Measurements from ENCODE around the gene EXOSC10. TPM values are rescaled to one million over a fixed set of nuclear protein-coding genes. Genes with fewer than 3 reads are reported as not detected.

Gene EXOSC10
- polyA plus RNA-seq, 1 donor (not counting 4 experiments of a cell fraction or from before 2014, with no cell fraction given), result 61.2 TPM

DNA sequence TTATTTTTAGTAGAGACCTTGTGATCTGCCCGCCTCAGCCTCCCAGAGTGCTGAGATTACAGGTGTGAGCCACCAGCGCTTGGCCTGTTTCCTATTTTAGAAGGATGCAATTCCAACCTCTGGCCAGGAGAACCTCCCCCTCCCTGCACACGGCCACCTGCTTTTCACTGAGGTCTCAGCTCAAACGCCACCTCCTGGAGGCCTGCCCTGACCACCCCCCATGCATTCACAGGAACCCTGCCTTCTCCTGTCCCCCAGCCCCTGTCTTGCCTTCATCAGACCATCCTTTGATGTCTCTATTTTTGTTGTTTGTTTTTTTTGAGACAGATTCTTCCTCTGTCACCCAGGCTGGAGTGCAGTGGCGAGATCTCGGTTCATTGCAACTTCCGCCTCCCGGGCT lies 42.2 kb downstream of the EXOSC10 start:
- dilution Hi-C loops (cut with MboI; ENCODE audit: extremely low pct_ligation_motif_present, low sequenced_read_pairs), result no loop called here
- Histone ChIP-seq H3K4me2 (ENCODE audit: control insufficient read depth, extremely low read depth, insufficient read depth, low read depth, low read length) (no peak overlapping the region), H3K27me3 (ENCODE audit: control insufficient read depth, extremely low read depth, insufficient read depth, low read length) (no peaks in the 10 kb centered on the region), H3K79me2 (ENCODE audit: control insufficient read depth, insufficient read depth, low read length) (peaks cover 26% of the 10 kb centered on the region), H3K4me3 (ENCODE audit: control insufficient read depth in 2 of 3, extremely low read depth in 1 of 3, insufficient read depth in 2 of 3, low read depth in 1 of 3, low read length in 3 of 3) (no peak overlapping the region), H4K20me1 (ENCODE audit: control insufficient read depth, extremely low read depth, insufficient read depth, low read length) (peaks cover 2% of the 10 kb centered on the region), H3K36me3 (ENCODE audit: control insufficient read depth in 2 of 2, extremely low read depth in 1 of 2, insufficient read depth in 2 of 2, low read length in 2 of 2) (peaks cover 11 to 21% of the 10 kb centered on the region in 2 experiments), H3K9me3 (ENCODE audit: control insufficient read depth, low read depth, low read length) (no peaks in the 10 kb centered on the region), H3K4me1 (ENCODE audit: control insufficient read depth, extremely low read depth, insufficient read depth, low read length) (peaks cover 19% of the 10 kb centered on the region), H3K9ac (ENCODE audit: control insufficient read depth, extremely low read depth, insufficient read depth, low read length) (no peak overlapping the region), H2AFZ (ENCODE audit: control insufficient read depth, low read length) (no peak overlapping the region), H3K27ac (ENCODE audit: control insufficient read depth, insufficient read depth, low read length) (no peak overlapping the region), H3K9me1 (ENCODE audit: control insufficient read depth, extremely low read depth, insufficient read depth, low read length) (no peaks in the 10 kb centered on the region)
- DNase-seq (ENCODE audit: low read depth, low spot score) (no peak), FAIRE-seq (no peak)
- TF ChIP-seq EZH2 (IDR thresholded peaks at IDR 0.05; ENCODE audit: low read length), result no peak
- TF ChIP-seq CTCF (optimal IDR thresholded peaks at IDR 0.05 in 1 of 3, IDR thresholded peaks at IDR 0.05 in 1 of 3, conservative IDR thresholded peaks at IDR 0.05 in 1 of 3; ENCODE audit: extremely low read depth in 1 of 3, insufficient read depth in 2 of 3, low read length in 3 of 3), result no peak

- H3K4me3 ChIP-seq (ENCODE audit: control insufficient read depth in 2 of 3, extremely low read depth in 1 of 3, insufficient read depth in 2 of 3, low read depth in 1 of 3, low read length in 3 of 3), result no peak overlapping the region
- no peak for DNase-seq (ENCODE audit: low read depth, low spot score)
- no peak for TF ChIP-seq CTCF (optimal IDR thresholded peaks at IDR 0.05 in 1 of 3, IDR thresholded peaks at IDR 0.05 in 1 of 3, conservative IDR thresholded peaks at IDR 0.05 in 1 of 3; ENCODE audit: extremely low read depth in 1 of 3, insufficient read depth in 2 of 3, low read length in 3 of 3)
- no peak for TF ChIP-seq EZH2 (IDR thresholded peaks at IDR 0.05; ENCODE audit: low read length)
- no peak overlapping the region for H2AFZ ChIP-seq (ENCODE audit: control insufficient read depth, low read length)
- H3K27ac ChIP-seq (ENCODE audit: control insufficient read depth, insufficient read depth, low read length), result no peak overlapping the region
- dilution Hi-C loops (cut with MboI; ENCODE audit: extremely low pct_ligation_motif_present, low sequenced_read_pairs), result no loop called here
- peaks cover 20% of the 10 kb centered on the region for H3K79me2 ChIP-seq (ENCODE audit: control insufficient read depth, insufficient read depth, low read length)
- H4K20me1 ChIP-seq (ENCODE audit: control insufficient read depth, extremely low read depth, insufficient read depth, low read length), result peaks cover 2% of the 10 kb centered on the region
- H3K9ac ChIP-seq (ENCODE audit: control insufficient read depth, extremely low read depth, insufficient read depth, low read length), result no peak overlapping the region
- no peak for FAIRE-seq
- peaks cover 17% of the 10 kb centered on the region for H3K4me1 ChIP-seq (ENCODE audit: control insufficient read depth, extremely low read depth, insufficient read depth, low read length)
- H3K4me2 ChIP-seq (ENCODE audit: control insufficient read depth, extremely low read depth, insufficient read depth, low read depth, low read length), result no peak overlapping the region
- no peaks in the 10 kb centered on the region for H3K9me1 ChIP-seq (ENCODE audit: control insufficient read depth, extremely low read depth, insufficient read depth, low read length)
- peaks cover 11 to 16% of the 10 kb centered on the region in 2 experiments for H3K36me3 ChIP-seq (ENCODE audit: control insufficient read depth in 2 of 2, extremely low read depth in 1 of 2, insufficient read depth in 2 of 2, low read length in 2 of 2)
- no peaks in the 10 kb centered on the region for H3K27me3 ChIP-seq (ENCODE audit: control insufficient read depth, extremely low read depth, insufficient read depth, low read length)
- H3K9me3 ChIP-seq (ENCODE audit: control insufficient read depth, low read depth, low read length), result no peaks in the 10 kb centered on the region
Observed at GRCh38 chr1:11056504-11056903, 43.2 kb downstream of the EXOSC10 start.

All from keratinocyte (primary cell).